Measurements from ENCODE around the gene WNT3.
"Not testable (repeated sequence)": the region's sequence is repeated elsewhere in the genome, so short reads cannot be mapped to it uniquely, and the experiment has no call there.

WNT3 gene

DNA sequence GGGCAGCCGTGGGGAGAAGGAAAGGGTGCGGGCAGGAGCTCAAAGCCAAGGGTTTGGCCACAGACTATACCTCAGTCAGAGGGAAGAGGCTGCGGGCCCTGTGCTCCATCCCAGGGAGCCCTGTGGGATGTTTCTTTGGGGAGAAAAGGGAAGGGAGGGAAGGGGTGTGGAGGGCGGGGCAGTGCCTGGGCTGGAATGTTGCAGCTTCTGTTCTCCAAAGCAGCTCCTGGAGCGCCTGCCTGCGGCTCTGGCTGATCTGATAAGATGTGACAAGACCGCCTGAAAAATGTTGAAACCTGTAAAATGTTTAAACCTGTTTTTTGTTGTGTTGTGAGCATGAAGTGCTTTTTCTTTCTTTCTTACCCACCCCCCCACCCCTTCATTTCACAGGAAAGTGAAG, 32.8 kb downstream of the WNT3 start:
- DNase-seq (ENCODE audit: low read depth in 2 of 2): no peak

DNA sequence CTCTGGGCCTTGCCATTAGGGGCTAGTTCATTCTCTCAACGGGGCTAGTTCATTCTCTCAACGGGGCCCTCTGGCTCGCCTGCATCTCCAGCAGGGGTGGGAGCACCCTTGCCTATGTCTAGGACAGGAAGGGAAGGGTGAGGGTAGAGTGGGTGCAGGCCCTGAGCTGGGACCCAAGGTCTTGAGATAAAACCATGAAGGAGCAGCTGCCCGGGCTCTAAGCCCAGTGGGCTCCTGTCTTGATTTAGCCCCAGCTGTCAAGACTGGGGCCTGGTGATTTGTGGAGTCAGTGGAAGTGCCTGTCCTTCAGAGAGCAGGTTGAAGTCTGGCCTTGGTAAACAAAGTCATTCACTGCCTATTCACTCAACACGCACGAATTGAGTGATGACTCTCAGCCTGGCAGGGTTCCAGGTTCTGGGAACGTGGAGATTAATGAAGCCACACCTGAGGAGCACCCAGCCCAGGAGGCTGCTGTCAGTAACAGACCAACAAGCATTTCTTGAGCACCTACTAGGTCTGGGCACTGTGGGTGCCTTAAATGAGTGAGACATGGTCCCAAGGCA, 35.4 kb downstream of the WNT3 start:
- DNase-seq (ENCODE audit: low read depth in 2 of 2): no peak

- DNase-seq (ENCODE audit: low read depth in 2 of 2): no peak
Measured at GRCh38 chr17:46782250-46782953, 36.1 kb downstream of the WNT3 start.

DNA sequence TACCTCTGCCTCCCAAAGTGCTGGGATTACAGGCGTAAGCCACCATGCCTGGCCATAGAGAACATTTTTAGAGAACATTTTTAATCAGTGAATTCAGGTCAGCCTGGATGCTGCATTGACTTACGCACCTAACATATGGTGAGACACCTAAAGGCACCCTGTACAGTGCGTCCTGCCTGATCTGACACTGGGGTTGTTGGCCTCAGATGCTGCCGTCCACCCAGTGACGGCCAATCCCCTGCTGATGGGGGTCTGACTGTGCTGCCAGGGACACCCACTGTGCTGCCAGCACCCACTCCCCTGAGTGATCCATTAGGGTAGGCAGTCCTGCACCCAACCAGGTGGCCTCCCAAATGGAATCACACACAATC, 38.5 kb downstream of the WNT3 start:
- no peak for DNase-seq (ENCODE audit: low read depth in 2 of 2)

DNA sequence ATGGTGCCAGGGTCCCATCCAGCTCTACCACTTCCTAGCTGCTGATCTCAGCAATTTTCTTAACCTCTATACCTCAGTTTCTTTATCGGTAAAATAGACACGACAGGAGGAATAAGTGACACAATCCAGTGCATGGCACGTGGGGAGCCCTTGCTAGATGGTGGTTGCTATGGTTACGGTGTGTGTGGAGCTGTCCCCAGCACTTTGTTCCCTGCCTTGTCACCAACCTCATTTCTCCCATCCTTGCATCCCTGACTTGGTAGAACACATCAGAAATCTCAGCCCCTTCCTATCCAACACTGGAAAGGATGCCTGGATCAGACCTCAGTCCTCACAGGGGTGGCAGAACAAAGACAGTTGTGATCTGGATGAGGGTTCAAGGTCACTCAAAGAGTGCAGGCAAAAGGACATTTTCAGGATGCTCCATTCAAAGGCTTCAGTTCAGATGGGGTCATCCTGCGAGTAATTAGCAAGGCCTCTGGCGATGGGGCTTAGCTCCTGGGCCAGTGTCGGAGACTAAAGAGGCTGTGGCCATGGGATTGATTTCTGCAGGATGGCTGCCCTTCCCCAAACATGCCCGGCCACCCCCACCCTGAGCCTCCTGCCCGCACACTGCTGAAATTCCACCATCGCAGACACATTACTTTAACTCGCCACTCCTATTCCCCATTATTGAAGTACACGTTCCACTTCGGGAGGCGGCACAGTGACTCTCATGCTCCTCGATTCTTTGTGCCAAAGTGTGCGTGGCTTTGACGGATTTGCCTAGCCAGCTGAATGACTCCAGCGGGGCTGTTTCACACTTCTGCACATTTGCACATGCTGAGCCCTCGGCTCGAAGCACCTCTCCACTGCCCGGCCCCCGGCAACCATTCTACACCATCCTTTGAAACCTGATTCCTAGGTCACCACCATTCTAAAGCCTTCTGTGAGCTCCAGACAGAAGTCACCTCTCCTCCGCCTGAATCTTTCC, 40.3 kb downstream of the WNT3 start:
- no peak for DNase-seq (ENCODE audit: low read depth in 2 of 2)

GRCh38 chr17:46776298-46777005, 42.0 kb downstream of the WNT3 start:
- DNase-seq (ENCODE audit: low read depth in 2 of 2): no peak

DNA sequence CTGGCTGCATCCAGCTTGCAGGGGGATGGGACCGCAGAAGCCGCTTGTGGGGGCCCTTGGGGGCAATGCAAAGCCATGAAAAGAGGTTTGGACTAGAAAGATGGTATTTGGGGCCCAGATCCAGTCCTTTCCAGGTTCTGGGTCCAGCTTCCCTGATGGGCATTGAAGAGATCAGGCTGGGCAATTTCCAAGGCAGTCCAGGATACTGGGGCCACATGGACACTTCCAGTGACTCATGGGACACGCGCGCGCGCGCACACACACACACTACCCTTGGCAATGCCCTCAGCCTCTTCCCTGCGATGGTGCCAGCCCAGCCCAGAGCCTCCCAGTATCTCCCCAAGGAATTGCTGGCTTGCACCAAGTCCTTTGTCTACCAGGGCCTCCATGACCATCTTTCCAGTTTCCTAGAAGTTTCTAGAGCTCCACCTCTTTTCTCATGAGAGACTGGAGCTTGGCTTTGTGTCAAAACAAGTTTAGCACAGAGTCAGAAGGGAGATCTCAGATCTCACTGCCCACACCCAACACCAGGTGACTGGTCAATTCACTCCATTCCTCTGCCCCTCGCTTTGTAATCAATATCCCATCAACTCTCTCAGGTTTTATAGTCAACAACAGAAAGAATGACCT, 44.3 kb downstream of the WNT3 start:
- DNase-seq (ENCODE audit: low read depth in 2 of 2): no peak

- no peak for DNase-seq (ENCODE audit: low read depth in 2 of 2)
Measured at GRCh38 chr17:46773676-46774075, 44.8 kb downstream of the WNT3 start.

DNA sequence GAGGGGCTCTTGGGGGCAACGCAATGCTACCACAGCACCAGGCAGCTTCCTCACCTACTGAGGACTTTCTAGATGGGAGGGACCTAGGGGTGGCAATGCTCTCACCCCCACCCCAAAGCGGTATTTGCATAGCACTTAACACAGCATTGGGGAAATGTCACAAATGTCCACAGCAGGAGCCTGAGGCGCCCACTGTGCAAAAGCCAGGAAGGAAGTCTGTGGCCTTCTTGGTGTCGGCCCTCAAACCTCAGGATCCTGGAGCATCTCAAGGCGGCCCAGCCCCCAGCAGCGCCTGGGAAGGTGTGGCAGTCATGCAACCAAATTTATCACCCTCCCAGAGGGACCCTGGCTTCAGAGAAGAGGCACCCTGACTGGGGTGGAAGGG, 45.3 kb downstream of the WNT3 start:
- DNase-seq (ENCODE audit: low read depth in 2 of 2): no peak

GRCh38 chr17:46772475-46773220, 45.8 kb downstream of the WNT3 start:
- no peak for DNase-seq (ENCODE audit: low read depth in 2 of 2)

DNA sequence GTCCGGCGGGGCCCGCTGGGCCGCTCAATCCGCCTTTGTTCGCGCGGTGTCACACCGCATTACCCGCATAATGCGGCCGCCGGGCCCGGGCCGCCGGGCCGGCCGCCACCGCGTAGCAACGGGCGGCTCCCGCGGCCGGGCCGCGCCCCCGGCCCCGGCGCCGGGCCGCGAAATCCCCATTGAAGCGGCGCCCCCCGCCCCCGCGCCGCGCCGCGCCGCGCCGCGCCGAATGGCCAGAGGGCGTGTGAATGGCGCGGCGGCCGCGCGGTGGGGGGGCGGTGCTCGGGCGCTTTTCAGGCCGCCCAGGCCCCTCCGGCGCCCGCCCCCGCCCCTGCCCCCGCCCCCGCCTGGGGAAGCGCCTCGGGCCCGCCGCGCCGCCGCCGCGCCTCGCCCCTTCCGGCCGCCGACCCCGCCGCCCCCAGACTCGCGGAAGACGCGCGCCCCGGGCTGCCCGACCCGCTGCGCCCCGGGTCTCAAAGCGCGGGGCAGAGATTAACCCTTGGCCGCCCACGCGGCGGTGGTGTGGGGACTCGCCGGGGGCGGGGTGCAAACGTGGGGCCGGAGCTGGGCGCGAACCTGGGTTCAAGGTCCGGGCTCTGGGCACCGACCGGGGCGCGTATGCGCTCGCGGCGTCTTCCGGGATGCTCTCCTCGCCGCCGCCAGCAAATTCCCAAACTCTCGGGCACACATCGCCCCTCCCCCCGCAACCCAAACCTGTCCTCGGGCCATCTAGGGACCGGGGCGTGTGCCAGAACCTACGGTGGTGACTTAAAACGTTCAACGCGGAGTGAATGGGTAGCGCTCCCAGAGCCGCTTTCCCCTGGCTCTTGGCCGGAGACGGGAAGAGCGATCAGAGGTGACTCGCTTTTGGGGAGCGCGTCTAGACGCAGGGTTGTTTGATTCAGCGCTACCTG, 46.7 kb downstream of the WNT3 start:
- no peak for DNase-seq (ENCODE audit: low read depth in 2 of 2)

- DNase-seq (ENCODE audit: low read depth in 2 of 2): no peak
Measured at GRCh38 chr17:46770818-46771560, 47.5 kb downstream of the WNT3 start.

GRCh38 chr17:46770439-46770817, 48.1 kb downstream of the WNT3 start:
- no peak for DNase-seq (ENCODE audit: low read depth in 2 of 2)

GRCh38 chr17:46769531-46770438, 48.7 kb downstream of the WNT3 start:
- DNase-seq (ENCODE audit: low read depth in 2 of 2): no peak

- not testable (repeated sequence) for DNase-seq (ENCODE audit: low read depth in 2 of 2)
Measured at GRCh38 chr17:46768896-46769295, 49.6 kb downstream of the WNT3 start.

DNA sequence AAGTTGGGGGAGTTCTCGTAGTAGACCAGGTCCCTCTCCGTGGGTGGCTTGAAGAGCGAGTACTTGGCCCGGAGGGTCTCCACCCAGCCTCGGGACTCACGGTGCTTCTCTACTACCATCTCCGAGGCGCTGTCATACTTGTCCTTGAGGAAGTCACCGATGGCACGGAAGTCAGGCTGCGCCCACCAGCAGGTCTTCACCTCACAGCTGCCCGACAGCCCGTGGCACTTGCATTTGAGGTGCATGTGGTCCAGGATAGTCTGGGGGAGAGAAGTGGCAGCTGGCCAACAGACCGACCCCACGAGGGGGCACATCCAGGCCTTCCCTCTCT, 50.0 kb downstream of the WNT3 start:
- DNase-seq (ENCODE audit: low read depth in 2 of 2): no peak

DNA sequence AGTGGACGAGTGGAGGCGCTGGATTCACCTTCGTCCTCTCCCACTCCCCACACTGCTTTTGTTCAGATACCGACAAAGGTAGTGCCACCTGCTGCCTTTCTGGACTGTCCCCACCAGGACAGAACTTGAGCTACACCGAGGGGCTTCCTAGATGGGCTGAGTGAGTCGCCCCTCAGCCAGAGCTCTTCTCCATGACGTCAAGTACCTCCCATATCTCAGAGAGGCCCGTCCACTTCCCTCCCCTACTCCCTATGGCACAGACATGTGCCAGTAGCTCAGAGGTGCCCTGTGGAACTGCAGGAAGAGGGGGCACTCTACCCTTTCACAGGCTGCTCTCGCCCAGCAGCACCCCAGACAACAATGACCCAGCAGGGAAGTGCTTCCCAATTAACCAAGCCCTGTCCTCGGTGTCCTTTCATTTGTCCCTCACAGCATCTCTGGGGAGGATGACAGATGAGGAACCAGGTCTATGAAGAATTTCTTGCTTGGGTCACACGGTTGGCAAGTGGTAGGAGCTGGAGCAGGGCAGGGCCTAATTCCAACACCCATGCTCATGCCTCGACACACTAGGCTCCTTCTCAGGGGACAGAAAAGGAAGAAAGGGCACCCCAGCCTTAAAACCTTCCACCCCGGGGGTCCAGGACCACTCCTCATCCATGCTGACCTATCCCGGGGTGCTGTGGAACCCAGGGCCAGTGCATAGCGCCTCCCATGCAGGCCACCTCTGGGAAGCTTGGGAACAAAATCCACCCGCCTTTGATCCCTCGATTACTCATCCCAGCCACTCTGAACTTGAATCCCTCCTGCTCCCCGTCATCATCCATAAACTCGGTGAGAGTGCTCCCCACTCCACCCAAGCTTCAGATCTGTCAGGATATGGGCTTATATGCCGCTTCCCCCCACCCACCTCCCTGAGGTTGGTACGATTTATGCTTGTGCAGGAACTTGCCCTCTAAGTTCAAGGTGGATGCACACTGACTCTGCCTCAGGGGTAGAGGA, 51.7 kb downstream of the WNT3 start:
- DNase-seq (ENCODE audit: low read depth in 2 of 2): no peak
